DND-41 (cell line): Measurements from ENCODE around the gene MYCBP2.

Experiments
- CTCF ChIP-seq: IDR thresholded peaks from 2 replicates; pipeline ENCODE4 v1.5.1; 2012; ENCODE audit warnings: borderline replicate concordance, low read length, moderate library complexity, mild to moderate bottlenecking; ENCODE audit not compliant: poor library complexity, severe bottlenecking; ENCODE audit errors: extremely low read depth
- EZH2 ChIP-seq: IDR thresholded peaks from 3 replicates; pipeline ENCODE4 v1.6.1; 2012; ENCODE audit warnings: borderline replicate concordance, low read depth, mild to moderate bottlenecking, moderate library complexity, low read length, inconsistent platforms; ENCODE audit not compliant: severe bottlenecking

- TF ChIP-seq EZH2 (no peak), CTCF (no peak)
Observed at GRCh38 chr13:77370888-77371287, 44.0 kb upstream of the MYCBP2 start.
